ENCODE measurements around the gene ZNF439.
"Not testable (repeated sequence)": the region's sequence is repeated elsewhere in the genome, so short reads cannot be mapped to it uniquely, and the experiment has no call there.

Gene ZNF439

DNA sequence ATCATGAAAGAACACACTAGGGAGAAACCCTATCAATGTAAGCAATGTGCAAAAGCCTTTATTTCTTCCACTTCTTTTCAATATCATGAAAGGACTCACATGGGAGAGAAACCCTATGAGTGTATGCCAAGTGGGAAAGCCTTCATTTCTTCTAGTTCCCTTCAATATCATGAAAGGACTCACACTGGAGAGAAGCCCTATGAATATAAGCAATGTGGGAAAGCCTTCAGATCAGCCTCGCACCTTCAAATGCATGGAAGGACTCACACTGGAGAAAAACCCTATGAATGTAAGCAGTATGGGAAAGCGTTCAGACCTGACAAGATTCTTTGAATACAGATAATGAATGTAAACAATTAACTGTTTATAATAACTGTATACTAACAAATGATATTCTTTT is 15.0 kb upstream of the ZNF439 start:
- Histone ChIP-seq H3K27ac (ENCODE audit: low read length) (no peak overlapping the region), H3K4me3 (ENCODE audit: low read length) (no peak overlapping the region), H3K9me3 (ENCODE audit: control insufficient read depth, insufficient read depth, low read length) (peaks cover 2% of the 10 kb centered on the region), H3K4me1 (ENCODE audit: control insufficient read depth, insufficient read depth, low read length) (no peaks in the 10 kb centered on the region), H3K27me3 (ENCODE audit: control insufficient read depth, insufficient read depth, low read length) (no peaks in the 10 kb centered on the region), H3K36me3 (ENCODE audit: control insufficient read depth, insufficient read depth, low read length) (no peaks in the 10 kb centered on the region; the same call in 1 of the 2 replicates)
- WGBS (ENCODE audit: insufficient coverage, insufficient read length) = no CpG with 5 or more reads among the region's 2 CpGs
- DNase-seq (ENCODE audit: low read depth, low spot score) = no peak

DNA sequence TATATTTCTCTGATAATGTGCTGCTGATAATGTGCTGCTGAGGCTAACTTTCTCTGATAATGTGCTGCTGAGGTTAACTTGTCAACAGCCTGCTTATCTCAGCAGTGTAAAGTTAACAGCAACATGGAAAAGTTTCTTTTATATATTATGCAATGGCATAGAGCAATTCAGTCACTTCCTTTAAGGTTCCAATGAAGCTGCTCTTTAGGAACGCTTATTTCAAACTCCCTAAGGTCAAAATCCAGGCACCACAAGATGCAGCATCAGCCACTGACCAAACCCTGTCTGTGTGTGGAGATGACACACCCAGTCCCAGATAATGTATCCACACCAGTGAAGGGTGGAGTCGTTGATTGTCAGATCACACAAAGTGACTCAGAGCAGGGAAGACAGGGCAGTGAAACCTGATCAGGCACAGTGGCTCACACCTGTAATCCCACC is 12.9 kb upstream of the ZNF439 start:
- WGBS (ENCODE audit: insufficient coverage, insufficient read length) = no CpG with 5 or more reads among the region's 2 CpGs
- H3K27ac ChIP-seq (ENCODE audit: low read length); H3K9me3 ChIP-seq (ENCODE audit: control insufficient read depth, insufficient read depth, low read length); H3K27me3 ChIP-seq (ENCODE audit: control insufficient read depth, insufficient read depth, low read length); H3K4me3 ChIP-seq (ENCODE audit: low read length); DNase-seq (ENCODE audit: low read depth, low spot score); H3K36me3 ChIP-seq (ENCODE audit: control insufficient read depth, insufficient read depth, low read length); H3K4me1 ChIP-seq (ENCODE audit: control insufficient read depth, insufficient read depth, low read length): not testable (repeated sequence)

DNA sequence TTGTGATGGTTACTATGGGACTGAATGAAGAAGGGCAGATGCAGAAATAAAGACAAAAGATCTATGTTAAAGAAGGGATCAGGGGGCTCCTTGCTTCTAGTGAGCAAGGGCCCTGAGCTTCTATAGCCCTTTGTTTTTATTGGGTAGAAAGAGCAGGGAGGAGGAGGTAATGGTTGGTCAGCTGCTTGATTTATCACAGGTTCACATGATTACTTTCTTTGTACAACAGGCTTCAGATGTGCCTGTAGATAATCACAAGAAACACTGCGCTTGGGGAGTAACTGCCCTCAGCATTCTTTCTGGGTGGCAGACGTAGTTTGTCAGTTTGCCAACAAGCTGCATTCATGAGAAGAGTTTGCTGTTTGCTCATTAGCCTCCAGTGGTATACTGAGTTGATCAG is 4.8 kb upstream of the ZNF439 start:
- Histone ChIP-seq H3K27me3 (ENCODE audit: control insufficient read depth, insufficient read depth, low read length) (no peaks in the 10 kb centered on the region), H3K4me1 (ENCODE audit: control insufficient read depth, insufficient read depth, low read length) (no peaks in the 10 kb centered on the region), H3K9me3 (ENCODE audit: control insufficient read depth, insufficient read depth, low read length) (no peaks in the 10 kb centered on the region; the same call in 1 of the 2 replicates), H3K27ac (ENCODE audit: low read length) (no peak overlapping the region), H3K36me3 (ENCODE audit: control insufficient read depth, insufficient read depth, low read length) (no peaks in the 10 kb centered on the region), H3K4me3 (ENCODE audit: low read length) (no peak overlapping the region)
- WGBS (ENCODE audit: insufficient coverage, insufficient read length) = no CpG with 5 or more reads among the region's 2 CpGs
- DNase-seq (ENCODE audit: low read depth, low spot score) = no peak

DNA sequence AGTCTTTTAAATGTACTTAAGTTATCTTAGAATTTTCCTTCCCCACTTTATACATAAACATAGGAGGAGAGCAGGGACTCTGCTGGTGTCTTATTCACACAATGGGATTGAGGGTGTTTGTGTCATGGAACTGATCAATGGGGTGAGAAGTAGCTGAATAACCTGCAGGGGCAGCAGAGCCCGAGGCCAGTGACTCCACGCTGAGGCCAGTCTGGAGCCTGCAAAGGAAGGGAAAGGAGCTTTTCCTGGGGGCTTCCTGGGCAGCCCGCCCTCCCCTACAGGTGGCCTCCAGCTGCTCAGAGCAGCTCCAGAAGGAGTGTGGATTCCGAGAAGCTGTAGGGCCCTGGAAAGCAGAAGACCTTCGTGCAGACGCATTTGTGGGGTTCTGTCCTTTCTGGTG is 911 bp upstream of the ZNF439 start:
- not testable (repeated sequence) for H3K9me3 ChIP-seq (ENCODE audit: control insufficient read depth, insufficient read depth, low read length); H3K27ac ChIP-seq (ENCODE audit: low read length); DNase-seq (ENCODE audit: low read depth, low spot score); H3K4me3 ChIP-seq (ENCODE audit: low read length); H3K4me1 ChIP-seq (ENCODE audit: control insufficient read depth, insufficient read depth, low read length); H3K36me3 ChIP-seq (ENCODE audit: control insufficient read depth, insufficient read depth, low read length); H3K27me3 ChIP-seq (ENCODE audit: control insufficient read depth, insufficient read depth, low read length)
- no CpG with 5 or more reads among the region's 6 CpGs for WGBS (ENCODE audit: insufficient coverage, insufficient read length)

DNA sequence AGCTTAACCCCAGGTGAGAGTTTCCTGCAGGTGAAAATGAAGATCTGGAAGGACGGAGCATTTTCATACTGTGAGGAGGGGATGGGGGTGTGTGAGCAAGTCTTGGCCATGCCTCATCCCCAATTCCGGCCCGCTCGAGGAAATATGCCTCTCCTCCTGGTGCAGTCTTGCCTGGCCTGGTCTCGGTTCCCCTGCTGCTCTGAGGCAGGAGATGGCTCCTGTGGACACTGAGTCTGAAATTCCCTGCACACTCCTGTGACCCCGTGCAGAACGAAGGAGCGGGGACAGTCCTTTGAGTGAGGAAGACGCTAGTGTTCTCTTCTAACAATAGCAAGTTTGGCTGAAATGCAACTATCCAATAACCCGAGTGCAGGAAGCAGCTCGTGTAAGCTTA is 329 bp upstream of the ZNF439 start:
- no peak for DNase-seq (ENCODE audit: low read depth, low spot score)
- Histone ChIP-seq H3K27me3 (ENCODE audit: control insufficient read depth, insufficient read depth, low read length) (no peaks in the 10 kb centered on the region), H3K27ac (ENCODE audit: low read length) (no peak overlapping the region), H3K36me3 (ENCODE audit: control insufficient read depth, insufficient read depth, low read length) (no peaks in the 10 kb centered on the region), H3K9me3 (ENCODE audit: control insufficient read depth, insufficient read depth, low read length) (no peaks in the 10 kb centered on the region; the same call in 1 of the 2 replicates), H3K4me1 (ENCODE audit: control insufficient read depth, insufficient read depth, low read length) (no peaks in the 10 kb centered on the region), H3K4me3 (ENCODE audit: low read length) (no peak overlapping the region)
- no CpG with 5 or more reads among the region's 11 CpGs for WGBS (ENCODE audit: insufficient coverage, insufficient read length)

DNA sequence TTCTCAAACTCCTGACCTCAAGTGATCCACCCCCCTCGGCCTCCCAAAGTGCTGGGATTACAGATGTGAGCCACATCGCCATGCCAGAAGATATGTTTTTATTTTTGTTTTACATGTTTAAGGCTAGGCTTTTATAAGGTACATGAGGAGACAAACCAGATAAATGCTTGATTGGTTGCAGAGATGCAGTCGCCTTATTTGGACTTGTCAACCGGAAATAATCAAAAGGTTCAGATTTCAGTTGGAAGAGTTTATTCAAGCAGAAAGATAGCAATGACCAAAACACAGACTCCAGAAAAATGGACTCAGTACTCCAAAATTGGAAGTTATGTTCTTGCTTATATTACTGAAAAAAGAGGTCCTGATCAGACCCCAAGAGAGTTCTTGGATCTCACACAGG is 1.8 kb downstream of the ZNF439 start:
- H3K36me3 ChIP-seq (ENCODE audit: control insufficient read depth, insufficient read depth, low read length); DNase-seq (ENCODE audit: low read depth, low spot score); H3K9me3 ChIP-seq (ENCODE audit: control insufficient read depth, insufficient read depth, low read length); H3K27me3 ChIP-seq (ENCODE audit: control insufficient read depth, insufficient read depth, low read length); H3K4me3 ChIP-seq (ENCODE audit: low read length); H3K27ac ChIP-seq (ENCODE audit: low read length); H3K4me1 ChIP-seq (ENCODE audit: control insufficient read depth, insufficient read depth, low read length): not testable (repeated sequence)
- no CpG with 5 or more reads among the region's 4 CpGs for WGBS (ENCODE audit: insufficient coverage, insufficient read length)

DNA sequence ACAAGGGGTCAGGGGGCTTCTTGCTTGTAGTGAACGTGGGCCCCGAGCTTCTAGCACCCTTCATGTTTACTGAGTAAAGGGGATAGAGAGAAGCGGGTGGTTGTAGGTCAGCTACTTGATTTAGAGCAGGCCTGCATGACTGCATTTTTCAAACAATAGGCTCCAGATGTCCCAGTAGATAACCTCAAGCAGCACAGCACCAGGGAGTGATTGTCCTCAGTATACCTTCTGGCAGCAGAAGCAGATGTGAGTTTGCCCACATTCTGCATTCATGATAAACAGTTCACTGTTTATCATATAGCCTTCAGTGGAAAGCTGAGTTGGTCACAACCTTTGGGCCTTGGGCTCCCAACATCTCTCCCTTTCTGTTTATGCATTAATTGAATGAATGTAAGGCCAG is 4.8 kb downstream of the ZNF439 start:
- Histone ChIP-seq H3K4me1 (ENCODE audit: control insufficient read depth, insufficient read depth, low read length) (no peaks in the 10 kb centered on the region), H3K27ac (ENCODE audit: low read length) (no peak overlapping the region), H3K9me3 (ENCODE audit: control insufficient read depth, insufficient read depth, low read length) (peaks cover 1% of the 10 kb centered on the region; the same call in 1 of the 2 replicates), H3K27me3 (ENCODE audit: control insufficient read depth, insufficient read depth, low read length) (no peaks in the 10 kb centered on the region), H3K4me3 (ENCODE audit: low read length) (no peak overlapping the region), H3K36me3 (ENCODE audit: control insufficient read depth, insufficient read depth, low read length) (no peaks in the 10 kb centered on the region)
- no CpG with 5 or more reads among the region's 3 CpGs for WGBS (ENCODE audit: insufficient coverage, insufficient read length)
- DNase-seq (ENCODE audit: low read depth, low spot score) = no peak

DNA sequence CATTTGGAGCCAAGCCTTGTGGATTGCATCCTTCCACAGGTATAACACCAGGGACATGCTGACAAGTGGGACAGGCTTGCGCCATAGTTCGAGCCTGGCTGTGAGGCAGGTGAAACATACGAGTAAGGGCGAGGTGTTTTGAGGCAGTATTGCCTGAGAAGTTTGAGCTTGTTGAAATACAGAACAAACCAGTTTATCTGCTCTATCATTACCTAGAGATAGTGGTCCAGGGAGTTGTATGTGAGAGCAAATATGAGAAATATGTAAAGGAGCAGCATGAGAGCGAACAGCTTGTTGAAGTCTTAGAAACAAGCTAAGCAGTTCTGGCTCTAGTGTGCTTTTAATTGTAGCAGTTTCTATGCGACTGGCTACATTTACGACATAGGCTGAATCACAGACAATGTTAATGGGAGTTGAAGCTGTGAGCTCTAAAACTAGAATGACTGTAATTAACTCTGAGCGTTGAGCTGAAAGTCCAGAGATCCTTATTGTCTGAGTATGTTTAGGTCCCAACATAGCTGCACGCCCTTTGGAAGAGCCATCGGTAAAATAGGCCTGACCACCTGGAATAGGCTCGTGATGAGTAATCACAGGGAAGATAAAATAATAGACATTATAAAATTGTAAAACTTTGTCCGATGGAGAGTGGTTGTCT is 8.2 kb downstream of the ZNF439 start:
- no peak for DNase-seq (ENCODE audit: low read depth, low spot score)
- Histone ChIP-seq H3K4me3 (ENCODE audit: low read length) (no peak overlapping the region), H3K9me3 (ENCODE audit: control insufficient read depth, insufficient read depth, low read length) (peaks cover 1% of the 10 kb centered on the region; the same call in 1 of the 2 replicates), H3K27ac (ENCODE audit: low read length) (no peak overlapping the region), H3K36me3 (ENCODE audit: control insufficient read depth, insufficient read depth, low read length) (no peaks in the 10 kb centered on the region), H3K27me3 (ENCODE audit: control insufficient read depth, insufficient read depth, low read length) (no peaks in the 10 kb centered on the region), H3K4me1 (ENCODE audit: control insufficient read depth, insufficient read depth, low read length) (no peaks in the 10 kb centered on the region)
- WGBS (ENCODE audit: insufficient coverage, insufficient read length) = no CpG with 5 or more reads among the region's 12 CpGs

DNA sequence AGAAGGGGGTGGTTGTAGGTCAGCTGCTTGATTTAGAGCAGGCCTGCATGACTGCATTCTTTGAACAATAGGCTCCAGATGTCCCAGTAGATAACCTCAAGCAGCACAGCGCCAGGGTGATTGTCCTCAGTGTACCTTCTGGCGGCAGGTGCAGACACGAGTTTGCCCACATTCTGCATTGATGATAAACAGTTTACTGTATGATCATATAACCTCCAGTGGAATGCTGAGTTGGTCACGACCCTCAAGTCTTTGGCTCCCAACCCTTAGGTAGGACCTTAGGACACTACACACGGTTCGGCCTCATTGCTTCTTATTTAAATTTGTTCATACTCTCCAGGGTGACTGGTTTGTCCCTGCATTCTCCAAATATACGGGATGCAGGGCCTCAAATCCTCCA is 12.2 kb downstream of the ZNF439 start:
- H3K27ac ChIP-seq (ENCODE audit: low read length) = no peak overlapping the region
- WGBS (ENCODE audit: insufficient coverage, insufficient read length) = no CpG with 5 or more reads among the region's 7 CpGs
- H3K9me3 ChIP-seq (ENCODE audit: control insufficient read depth, insufficient read depth, low read length) = peaks cover 1% of the 10 kb centered on the region; the same call in 1 of the 2 replicates
- no peaks in the 10 kb centered on the region for H3K4me1 ChIP-seq (ENCODE audit: control insufficient read depth, insufficient read depth, low read length)
- H3K36me3 ChIP-seq (ENCODE audit: control insufficient read depth, insufficient read depth, low read length) = no peaks in the 10 kb centered on the region
- H3K27me3 ChIP-seq (ENCODE audit: control insufficient read depth, insufficient read depth, low read length) = no peaks in the 10 kb centered on the region
- DNase-seq (ENCODE audit: low read depth, low spot score) = no peak
- no peak overlapping the region for H3K4me3 ChIP-seq (ENCODE audit: low read length)

DNA sequence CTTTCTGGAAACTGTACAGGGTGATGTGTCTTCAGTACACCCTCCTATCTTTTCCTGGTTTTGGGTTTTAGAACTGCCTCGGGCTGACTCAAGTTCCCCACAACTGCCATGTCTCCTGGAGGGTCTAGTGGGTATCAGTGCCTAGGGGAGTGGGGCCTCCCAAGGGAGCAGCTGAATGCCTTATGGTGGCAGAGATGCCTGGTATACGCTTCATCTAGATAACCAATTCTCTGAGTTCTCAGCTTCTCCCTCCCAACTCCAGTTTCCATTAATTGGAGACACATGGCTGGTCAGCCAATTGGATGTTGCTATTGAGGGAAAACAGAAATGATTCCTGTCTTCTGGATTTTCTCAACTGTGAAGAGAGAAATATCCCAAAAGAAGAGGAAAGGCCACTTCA is 12.8 kb downstream of the ZNF439 start:
- no peak overlapping the region for H3K27ac ChIP-seq (ENCODE audit: low read length)
- H3K4me1 ChIP-seq (ENCODE audit: control insufficient read depth, insufficient read depth, low read length) = no peaks in the 10 kb centered on the region
- H3K36me3 ChIP-seq (ENCODE audit: control insufficient read depth, insufficient read depth, low read length) = no peaks in the 10 kb centered on the region
- H3K27me3 ChIP-seq (ENCODE audit: control insufficient read depth, insufficient read depth, low read length) = no peaks in the 10 kb centered on the region
- H3K9me3 ChIP-seq (ENCODE audit: control insufficient read depth, insufficient read depth, low read length) = 0 out of 2 replicates have a peak, but pooled peaks cover 1% of the 10 kb centered on the region
- no peak for DNase-seq (ENCODE audit: low read depth, low spot score)
- H3K4me3 ChIP-seq (ENCODE audit: low read length) = no peak overlapping the region
- WGBS (ENCODE audit: insufficient coverage, insufficient read length) = no CpG with 5 or more reads among the region's 2 CpGs

DNA sequence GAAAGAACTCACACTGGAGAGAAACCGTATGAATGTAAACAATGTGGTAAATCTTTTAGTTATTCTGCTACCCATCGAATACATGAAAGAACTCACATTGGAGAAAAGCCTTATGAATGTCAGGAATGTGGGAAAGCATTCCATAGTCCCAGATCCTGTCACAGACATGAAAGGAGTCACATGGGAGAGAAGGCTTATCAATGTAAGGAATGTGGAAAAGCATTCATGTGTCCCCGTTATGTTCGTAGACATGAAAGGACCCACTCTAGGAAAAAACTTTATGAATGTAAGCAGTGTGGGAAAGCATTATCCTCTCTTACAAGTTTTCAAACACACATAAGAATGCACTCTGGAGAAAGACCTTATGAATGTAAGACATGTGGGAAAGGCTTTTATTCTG is 19.2 kb downstream of the ZNF439 start:
- not testable (repeated sequence) for H3K9me3 ChIP-seq (ENCODE audit: control insufficient read depth, insufficient read depth, low read length); H3K4me1 ChIP-seq (ENCODE audit: control insufficient read depth, insufficient read depth, low read length); H3K27me3 ChIP-seq (ENCODE audit: control insufficient read depth, insufficient read depth, low read length); DNase-seq (ENCODE audit: low read depth, low spot score); H3K27ac ChIP-seq (ENCODE audit: low read length); H3K36me3 ChIP-seq (ENCODE audit: control insufficient read depth, insufficient read depth, low read length); H3K4me3 ChIP-seq (ENCODE audit: low read length)
- no CpG with 5 or more reads among the region's 4 CpGs for WGBS (ENCODE audit: insufficient coverage, insufficient read length)
